Endodermal cell (in vitro differentiated cells): ENCODE results near the gene RGS6. TPM values are rescaled to one million over a fixed set of nuclear protein-coding genes. Genes with fewer than 3 reads are reported as not detected.

ENCODE experiments used
- DNase-seq: peaks from one replicate; pipeline ENCODE4 v3.0.0-alpha.2; 2017
- H3K27ac ChIP-seq: 2 replicates; pipeline ENCODE4 v1.5.1; 2013; ENCODE audit warnings: mild to moderate bottlenecking, low read depth, low read length, moderate library complexity
- H3K27me3 ChIP-seq: 2 replicates; pipeline ENCODE4 v1.6.1; 2013; ENCODE audit warnings: mild to moderate bottlenecking, low read length, moderate library complexity; ENCODE audit not compliant: insufficient read depth, control insufficient read depth, poor library complexity, severe bottlenecking
- H3K36me3 ChIP-seq: 2 replicates; pipeline ENCODE4 v1.7.0; 2013; ENCODE audit warnings: mild to moderate bottlenecking, low read length, moderate library complexity; ENCODE audit not compliant: control insufficient read depth, insufficient read depth
- H3K4me1 ChIP-seq: one replicate; pipeline ENCODE4 v1.7.0; 2013; ENCODE audit warnings: low read length; ENCODE audit not compliant: control insufficient read depth, insufficient read depth
- H3K4me3 ChIP-seq: 2 replicates; pipeline ENCODE4 v1.5.1; 2013; ENCODE audit warnings: mild to moderate bottlenecking, low read length, moderate library complexity
- H3K9ac ChIP-seq: 2 replicates; pipeline ENCODE4 v1.6.1; 2013; ENCODE audit warnings: mild to moderate bottlenecking, low read length, moderate library complexity; ENCODE audit not compliant: poor library complexity, severe bottlenecking; ENCODE audit errors: extremely low read depth
- H3K9me3 ChIP-seq: 2 replicates; pipeline ENCODE4 v1.6.1; 2013; ENCODE audit warnings: mild to moderate bottlenecking, low read length, moderate library complexity; ENCODE audit not compliant: control insufficient read depth
- H3K27ac Mint-ChIP-seq: 2 replicates; pipeline ENCODE4 v1.8.0; 2020; ENCODE audit warnings: mixed read lengths
- H3K27me3 Mint-ChIP-seq: 2 replicates; pipeline ENCODE4 v1.8.0; 2021; ENCODE audit warnings: mild to moderate bottlenecking, mixed read lengths; ENCODE audit not compliant: insufficient read depth
- H3K36me3 Mint-ChIP-seq: 2 replicates; pipeline ENCODE4 v1.8.0; 2020; ENCODE audit warnings: low read depth, mixed read lengths
- H3K4me1 Mint-ChIP-seq: 2 replicates; pipeline ENCODE4 v1.8.0; 2020; ENCODE audit warnings: mixed read lengths
- H3K4me3 Mint-ChIP-seq: 2 replicates; pipeline ENCODE4 v1.8.0; 2020; ENCODE audit warnings: mild to moderate bottlenecking, moderate library complexity, mixed read lengths
- H3K9me3 Mint-ChIP-seq: 2 replicates; pipeline ENCODE4 v1.8.0; 2020; ENCODE audit warnings: mild to moderate bottlenecking, mixed read lengths
- WGBS, 2 experiments: methylation state at CpG; one replicate each; pipeline versions ENCODE4 v1.1.5 to v1.1.7; 2013; ENCODE audit warnings: missing lambda C conversion rate in 2 of 2, mixed read lengths in 1 of 2; ENCODE audit not compliant: insufficient coverage in 1 of 2, insufficient read length in 1 of 2; 5-methylcytosine and 5-hydroxymethylcytosine counted together
- total RNA-seq, 2 donors: library from RNA; stranded (reverse); fragmentation: NEBNext Ultra II Directional in 1 of 2; extraction: Animal tissue kit (Norgen Biotek cat#: 25700) in 1 of 2; gene quantifications; 2 replicates in 1 of 2; 3 replicates in 1 of 2; pipeline ENCODE4 v1.2.1, GENCODE V29; 2021
- TF ChIP-seq, protein P1 (sequence below): fragments of 200-600 bp; sonication (generic); conservative IDR thresholded peaks from 2 replicates; pipeline ENCODE4 v1.5.0; 2021; ENCODE audit warnings: antibody characterized with exemption, mild to moderate bottlenecking

Gene RGS6
- total RNA-seq, 2 donors from 2014 or later, result 10.1 to 16.3 TPM

DNA sequence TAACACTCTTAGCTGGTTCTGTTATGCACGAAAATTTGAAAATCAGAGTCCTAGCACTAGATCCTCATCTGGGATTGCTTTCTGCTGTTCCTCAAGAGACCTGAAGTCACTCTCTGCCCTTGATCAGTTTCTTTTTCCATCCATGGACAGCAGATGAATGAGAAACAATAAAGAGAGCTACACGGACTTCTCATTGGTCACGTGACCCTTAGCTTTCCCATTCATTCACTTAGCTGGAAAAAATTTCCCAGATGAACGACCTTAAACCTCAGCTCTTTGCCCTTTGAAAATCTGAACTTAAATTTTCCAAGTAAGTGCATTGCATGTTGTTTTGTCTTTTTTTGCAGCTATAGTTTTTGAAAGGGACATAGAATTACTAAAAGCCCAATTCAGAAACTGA lies 27.2 kb upstream of the RGS6 start:
- no peak overlapping the region for H3K4me3 ChIP-seq
- H3K4me1 ChIP-seq, result no peaks in the 10 kb centered on the region
- peaks cover 2% of the 10 kb centered on the region for H3K36me3 Mint-ChIP-seq
- DNase-seq, result no peak
- TF ChIP-seq, protein P1, sequence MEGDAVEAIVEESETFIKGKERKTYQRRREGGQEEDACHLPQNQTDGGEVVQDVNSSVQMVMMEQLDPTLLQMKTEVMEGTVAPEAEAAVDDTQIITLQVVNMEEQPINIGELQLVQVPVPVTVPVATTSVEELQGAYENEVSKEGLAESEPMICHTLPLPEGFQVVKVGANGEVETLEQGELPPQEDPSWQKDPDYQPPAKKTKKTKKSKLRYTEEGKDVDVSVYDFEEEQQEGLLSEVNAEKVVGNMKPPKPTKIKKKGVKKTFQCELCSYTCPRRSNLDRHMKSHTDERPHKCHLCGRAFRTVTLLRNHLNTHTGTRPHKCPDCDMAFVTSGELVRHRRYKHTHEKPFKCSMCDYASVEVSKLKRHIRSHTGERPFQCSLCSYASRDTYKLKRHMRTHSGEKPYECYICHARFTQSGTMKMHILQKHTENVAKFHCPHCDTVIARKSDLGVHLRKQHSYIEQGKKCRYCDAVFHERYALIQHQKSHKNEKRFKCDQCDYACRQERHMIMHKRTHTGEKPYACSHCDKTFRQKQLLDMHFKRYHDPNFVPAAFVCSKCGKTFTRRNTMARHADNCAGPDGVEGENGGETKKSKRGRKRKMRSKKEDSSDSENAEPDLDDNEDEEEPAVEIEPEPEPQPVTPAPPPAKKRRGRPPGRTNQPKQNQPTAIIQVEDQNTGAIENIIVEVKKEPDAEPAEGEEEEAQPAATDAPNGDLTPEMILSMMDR, result no peak
- H3K4me3 Mint-ChIP-seq, result no peak overlapping the region
- no peak overlapping the region for H3K27ac ChIP-seq
- peaks cover 7% of the 10 kb centered on the region for H3K9me3 Mint-ChIP-seq
- no peak overlapping the region for H3K27ac Mint-ChIP-seq
- no peaks in the 10 kb centered on the region for H3K36me3 ChIP-seq
- H3K9ac ChIP-seq, result no peak overlapping the region
- H3K27me3 Mint-ChIP-seq, result peaks cover 7% of the 10 kb centered on the region
- H3K9me3 ChIP-seq, result peaks cover 1% of the 10 kb centered on the region
- peaks cover 14% of the 10 kb centered on the region for H3K4me1 Mint-ChIP-seq
- WGBS, 2 experiments, result 81 to 89% methylated on average over 3 to 4 of the region's 4 CpGs
- no peaks in the 10 kb centered on the region for H3K27me3 ChIP-seq

DNA sequence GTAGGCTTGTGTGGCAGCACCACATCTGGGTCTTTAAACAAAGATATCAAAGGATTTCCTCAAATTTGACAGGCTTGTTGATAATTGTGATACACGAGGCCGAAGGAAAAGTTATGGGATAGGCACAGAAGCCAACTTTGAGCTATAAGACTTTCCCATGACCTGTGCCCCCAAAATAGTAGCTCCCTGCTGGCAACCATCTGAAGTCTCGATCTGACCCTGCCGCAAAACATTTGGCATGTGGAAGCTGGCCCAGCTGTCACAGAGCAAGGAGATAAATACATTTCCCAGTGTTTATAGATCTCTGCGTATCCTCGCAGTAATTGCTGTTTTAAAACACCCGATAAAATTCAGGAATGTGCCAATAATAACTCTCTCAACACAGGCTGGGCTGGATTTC lies 26.4 kb upstream of the RGS6 start:
- H3K36me3 ChIP-seq, result no peaks in the 10 kb centered on the region
- peaks cover 20% of the 10 kb centered on the region for H3K4me1 Mint-ChIP-seq
- H3K9ac ChIP-seq, result no peak overlapping the region
- H3K4me3 ChIP-seq, result no peak overlapping the region
- H3K27me3 ChIP-seq, result no peaks in the 10 kb centered on the region
- no peaks in the 10 kb centered on the region for H3K36me3 Mint-ChIP-seq
- no peak for DNase-seq
- TF ChIP-seq, protein P1, result no peak
- 73 to 78% methylated on average over 6 to 7 of the region's 7 CpGs for WGBS, 2 experiments
- H3K27ac ChIP-seq, result peak overlapping the region; percentile 56
- H3K9me3 ChIP-seq, result no peaks in the 10 kb centered on the region
- no peak overlapping the region for H3K27ac Mint-ChIP-seq
- no peak overlapping the region for H3K4me3 Mint-ChIP-seq
- no peaks in the 10 kb centered on the region for H3K4me1 ChIP-seq
- H3K27me3 Mint-ChIP-seq, result peaks cover 7% of the 10 kb centered on the region
- no peaks in the 10 kb centered on the region for H3K9me3 Mint-ChIP-seq

DNA sequence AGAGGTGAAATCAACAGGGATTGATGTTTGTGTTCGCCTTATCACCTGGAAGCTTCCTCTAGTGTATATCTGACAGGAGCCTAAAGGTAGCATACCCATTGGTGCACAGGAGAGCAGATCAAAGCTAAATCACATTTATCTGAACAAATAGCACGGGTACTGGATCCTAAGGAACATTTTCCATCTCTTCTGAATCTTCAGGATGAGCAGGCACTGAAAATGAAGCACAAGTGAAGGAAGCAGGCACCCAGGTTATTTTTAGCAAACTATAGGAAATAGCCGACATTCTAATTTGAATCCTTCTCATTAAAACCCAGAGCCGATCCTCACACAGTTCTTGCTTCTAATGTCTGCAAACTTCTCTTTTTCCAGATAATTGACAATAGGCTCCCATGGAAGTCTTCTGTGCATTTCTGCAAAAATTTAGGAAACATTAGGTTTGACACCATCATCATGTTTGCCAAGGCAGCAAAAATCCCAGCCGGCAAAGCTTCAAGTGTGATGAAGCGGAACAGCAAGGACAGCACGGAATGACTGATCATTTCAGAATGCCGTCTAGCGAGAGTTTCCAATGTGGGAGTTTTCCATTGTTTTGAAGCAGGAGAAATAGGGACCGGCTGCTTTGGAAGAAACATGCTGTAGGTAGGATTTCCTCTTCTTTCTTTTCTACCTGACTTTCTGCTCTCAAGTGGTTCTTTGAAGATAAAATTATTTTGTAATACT lies 24.3 kb upstream of the RGS6 start:
- H3K4me1 ChIP-seq, result no peaks in the 10 kb centered on the region
- H3K9ac ChIP-seq, result no peak overlapping the region
- H3K27ac Mint-ChIP-seq, result no peak overlapping the region
- H3K4me1 Mint-ChIP-seq, result peaks cover 28% of the 10 kb centered on the region
- TF ChIP-seq, protein P1, result no peak
- no peaks in the 10 kb centered on the region for H3K36me3 ChIP-seq
- no peaks in the 10 kb centered on the region for H3K9me3 Mint-ChIP-seq
- peaks cover 7% of the 10 kb centered on the region for H3K27me3 Mint-ChIP-seq
- H3K27me3 ChIP-seq, result no peaks in the 10 kb centered on the region
- no peak overlapping the region for H3K4me3 ChIP-seq
- no peak overlapping the region for H3K27ac ChIP-seq
- H3K4me3 Mint-ChIP-seq, result no peak overlapping the region
- DNase-seq, result no peak
- no peaks in the 10 kb centered on the region for H3K9me3 ChIP-seq
- no peaks in the 10 kb centered on the region for H3K36me3 Mint-ChIP-seq
- WGBS, 2 experiments, result 80 to 89% methylated on average over 9 to 10 of the region's 10 CpGs
